MCF 10A (cell line): Measurements from ENCODE around the gene SEC22B. TPM values are rescaled to one million over a fixed set of nuclear protein-coding genes. Genes with fewer than 3 reads are reported as not detected.
"Not testable (repeated sequence)": the region's sequence is repeated elsewhere in the genome, so short reads cannot be mapped to it uniquely, and the experiment has no call there.

ENCODE experiments used
- BruUV-seq: library from RNA; stranded (reverse); fragments of 400-500 nt; replicated peaks from 2 replicates; lab custom pipeline; 2021; lab: Mats Ljungman, UMichigan
- CTCF ChIA-PET: fragments of 300-600 bp; sonication (Branson Sonifier 250); formaldehyde crosslinking; extraction: SDS; loops from one replicate; lab custom pipeline; 2021; ENCODE audit warnings: antibody characterized with exemption, inconsistent platforms; lab: Yijun Ruan, JAX
- POLR2A ChIA-PET: fragments of 300-600, 350-650 bp; sonication (Branson Sonifier 250); formaldehyde crosslinking; extraction: SDS; loops from one replicate; lab custom pipeline; 2020; ENCODE audit warnings: antibody characterized with exemption, inconsistent platforms; lab: Yijun Ruan, JAX
- DNase-seq: peaks from one replicate; pipeline ENCODE4 v3.0.0-alpha.2; 2018; ENCODE audit not compliant: unreplicated experiment
- H3K27ac Mint-ChIP-seq: one replicate; pipeline ENCODE4 v1.8.0; 2022; ENCODE audit warnings: mild to moderate bottlenecking, low read depth, mixed read lengths; ENCODE audit not compliant: unreplicated experiment
- H3K27me3 Mint-ChIP-seq: one replicate; pipeline ENCODE4 v1.8.0; 2022; ENCODE audit warnings: mixed read lengths; ENCODE audit not compliant: insufficient read depth, unreplicated experiment
- H3K36me3 Mint-ChIP-seq: one replicate; pipeline ENCODE4 v1.8.0; 2022; ENCODE audit warnings: mild to moderate bottlenecking, moderate library complexity, mixed read lengths; ENCODE audit not compliant: insufficient read depth, unreplicated experiment
- H3K4me1 Mint-ChIP-seq: one replicate; pipeline ENCODE4 v1.8.0; 2022; ENCODE audit warnings: mixed read lengths; ENCODE audit not compliant: insufficient read depth, unreplicated experiment
- H3K4me3 Mint-ChIP-seq: one replicate; pipeline ENCODE4 v1.8.0; 2022; ENCODE audit warnings: mild to moderate bottlenecking, moderate library complexity, mixed read lengths; ENCODE audit not compliant: unreplicated experiment
- H3K9me3 Mint-ChIP-seq: one replicate; pipeline ENCODE4 v1.8.0; 2022; ENCODE audit warnings: mixed read lengths; ENCODE audit not compliant: unreplicated experiment
- intact Hi-C: fragments of 100-400 bp; cut with micrococcal nuclease; formaldehyde crosslinking; loops from 2 replicates; pipeline ENCODE4 v1.14.1; 2022
- total RNA-seq: library from RNA; stranded (reverse); gene quantifications from 2 replicates; pipeline ENCODE4 v1.2.3, GENCODE V29; 2022

Gene SEC22B
- total RNA-seq, 1 experiment from 2014 or later = 38.0 TPM

GRCh38 chr1:120126216-120126615, 50.1 kb downstream of the SEC22B start:
- H3K4me1 Mint-ChIP-seq, H3K9me3 Mint-ChIP-seq, H3K36me3 Mint-ChIP-seq, DNase-seq, intact Hi-C loops, CTCF ChIA-PET, H3K27me3 Mint-ChIP-seq, H3K4me3 Mint-ChIP-seq, POLR2A ChIA-PET, BruUV-seq, H3K27ac Mint-ChIP-seq: not testable (repeated sequence)

GRCh38 chr1:120124628-120125027, 51.7 kb downstream of the SEC22B start:
- intact Hi-C loops, BruUV-seq, H3K27ac Mint-ChIP-seq, CTCF ChIA-PET, POLR2A ChIA-PET, H3K36me3 Mint-ChIP-seq, H3K4me1 Mint-ChIP-seq, H3K27me3 Mint-ChIP-seq, H3K4me3 Mint-ChIP-seq, DNase-seq, H3K9me3 Mint-ChIP-seq: not testable (repeated sequence)

- H3K4me1 Mint-ChIP-seq, BruUV-seq, H3K27me3 Mint-ChIP-seq, H3K9me3 Mint-ChIP-seq, H3K36me3 Mint-ChIP-seq, CTCF ChIA-PET, H3K4me3 Mint-ChIP-seq, DNase-seq, POLR2A ChIA-PET, intact Hi-C loops: not testable (repeated sequence)
- H3K27ac Mint-ChIP-seq = peak overlapping the region; percentile 15
These were observed 52.4 kb downstream of the SEC22B start for GRCh38 chr1:120123813-120124510.

GRCh38 chr1:120122262-120122893, 53.9 kb downstream of the SEC22B start:
- H3K4me3 Mint-ChIP-seq, DNase-seq, POLR2A ChIA-PET, CTCF ChIA-PET, intact Hi-C loops, H3K36me3 Mint-ChIP-seq, H3K4me1 Mint-ChIP-seq, H3K27ac Mint-ChIP-seq, H3K27me3 Mint-ChIP-seq, BruUV-seq, H3K9me3 Mint-ChIP-seq: not testable (repeated sequence)

GRCh38 chr1:120121830-120122229, 54.5 kb downstream of the SEC22B start:
- POLR2A ChIA-PET, H3K36me3 Mint-ChIP-seq, H3K27ac Mint-ChIP-seq, CTCF ChIA-PET, BruUV-seq, DNase-seq, H3K4me1 Mint-ChIP-seq, H3K9me3 Mint-ChIP-seq, H3K4me3 Mint-ChIP-seq, intact Hi-C loops, H3K27me3 Mint-ChIP-seq: not testable (repeated sequence)

GRCh38 chr1:120120525-120120924, 55.8 kb downstream of the SEC22B start:
- H3K4me1 Mint-ChIP-seq, H3K9me3 Mint-ChIP-seq, BruUV-seq, H3K27me3 Mint-ChIP-seq, intact Hi-C loops, POLR2A ChIA-PET, CTCF ChIA-PET, H3K4me3 Mint-ChIP-seq, H3K27ac Mint-ChIP-seq, DNase-seq, H3K36me3 Mint-ChIP-seq: not testable (repeated sequence)

- H3K9me3 Mint-ChIP-seq, DNase-seq, CTCF ChIA-PET, intact Hi-C loops, H3K27me3 Mint-ChIP-seq, H3K36me3 Mint-ChIP-seq, POLR2A ChIA-PET, H3K4me1 Mint-ChIP-seq, H3K4me3 Mint-ChIP-seq, H3K27ac Mint-ChIP-seq, BruUV-seq: not testable (repeated sequence)
These were observed 58.7 kb downstream of the SEC22B start for GRCh38 chr1:120117371-120118177.

GRCh38 chr1:120116094-120116493, 60.2 kb downstream of the SEC22B start:
- H3K27ac Mint-ChIP-seq, H3K4me1 Mint-ChIP-seq, H3K9me3 Mint-ChIP-seq, POLR2A ChIA-PET, intact Hi-C loops, CTCF ChIA-PET, H3K4me3 Mint-ChIP-seq, H3K27me3 Mint-ChIP-seq, DNase-seq, H3K36me3 Mint-ChIP-seq, BruUV-seq: not testable (repeated sequence)

- H3K27me3 Mint-ChIP-seq, intact Hi-C loops, H3K36me3 Mint-ChIP-seq, H3K4me1 Mint-ChIP-seq, H3K4me3 Mint-ChIP-seq, H3K9me3 Mint-ChIP-seq, BruUV-seq, H3K27ac Mint-ChIP-seq, CTCF ChIA-PET, POLR2A ChIA-PET, DNase-seq: not testable (repeated sequence)
These were observed 63.2 kb downstream of the SEC22B start for GRCh38 chr1:120113134-120113533.
